NT2/D1 (cell line): ENCODE measurements around the gene NTSR2.

Experiments
- SUZ12 ChIP-seq: IDR thresholded peaks from 2 replicates; pipeline ENCODE4 v1.6.1; 2011; ENCODE audit not compliant: insufficient read length, insufficient read depth; ENCODE audit errors: extremely low read depth
- YY1 ChIP-seq: IDR thresholded peaks from 2 replicates; pipeline ENCODE4 v1.6.1; 2011; ENCODE audit not compliant: insufficient read length, insufficient read depth

DNA sequence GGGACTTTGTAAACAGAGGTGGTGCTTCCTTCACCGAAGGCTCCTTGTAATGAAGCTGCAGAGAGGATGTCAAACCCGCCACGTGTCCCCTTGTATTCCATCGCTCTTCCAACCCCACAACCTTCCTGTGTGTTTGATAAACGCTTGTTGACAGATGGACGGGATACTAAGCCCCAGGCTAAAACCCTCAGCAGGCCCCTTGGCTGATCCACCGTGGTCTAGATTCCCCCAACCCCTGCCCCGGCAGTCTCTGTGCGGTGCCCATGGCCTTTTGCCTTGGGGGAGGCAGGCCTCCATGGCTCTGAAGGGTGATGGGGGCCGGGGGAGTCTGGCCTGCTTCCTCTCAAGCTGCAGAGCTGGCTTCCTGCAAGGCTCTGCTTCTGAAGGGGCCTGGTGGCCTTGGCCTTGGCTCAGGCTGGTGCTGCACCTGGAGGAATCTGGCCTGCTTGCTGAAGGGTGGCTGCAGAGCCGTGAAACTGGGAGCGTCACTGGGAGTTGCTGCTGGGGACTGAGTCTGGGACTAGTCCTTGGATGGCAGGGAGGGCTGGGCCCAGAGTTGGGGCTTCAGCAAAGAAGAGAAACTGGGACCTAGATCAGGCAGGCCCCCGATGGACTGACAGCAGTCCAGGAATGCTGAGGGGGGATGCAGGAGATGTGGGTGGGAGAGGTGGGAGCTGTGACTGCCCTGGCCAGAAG lies 9.6 kb upstream of the NTSR2 start:
- TF ChIP-seq YY1 = no peak
- TF ChIP-seq SUZ12 = no peak
